Measurements from ENCODE around the gene BCAR3.

- no peak for TF ChIP-seq CTCF (IDR thresholded peaks at IDR 0.05)
- no peak for TF ChIP-seq POLR2A (IDR thresholded peaks at IDR 0.05)
Observed at GRCh38 chr1:93598861-93599439, 82.7 kb downstream of the BCAR3 start.
